Hematopoietic multipotent progenitor cell treated with erythropoietin and hydrocortisone succinate and interleukin-3 and kit ligand, for 17 days (in vitro differentiated cells): ENCODE measurements around the gene ABR.
"Not testable (repeated sequence)": the region's sequence is repeated elsewhere in the genome, so short reads cannot be mapped to it uniquely, and the experiment has no call there.

ENCODE experiments used
- DNase-seq: peaks from one replicate; pipeline ENCODE4 v3.0.0-alpha.2; 2015; ENCODE audit warnings: low spot score

The ABR gene

DNA sequence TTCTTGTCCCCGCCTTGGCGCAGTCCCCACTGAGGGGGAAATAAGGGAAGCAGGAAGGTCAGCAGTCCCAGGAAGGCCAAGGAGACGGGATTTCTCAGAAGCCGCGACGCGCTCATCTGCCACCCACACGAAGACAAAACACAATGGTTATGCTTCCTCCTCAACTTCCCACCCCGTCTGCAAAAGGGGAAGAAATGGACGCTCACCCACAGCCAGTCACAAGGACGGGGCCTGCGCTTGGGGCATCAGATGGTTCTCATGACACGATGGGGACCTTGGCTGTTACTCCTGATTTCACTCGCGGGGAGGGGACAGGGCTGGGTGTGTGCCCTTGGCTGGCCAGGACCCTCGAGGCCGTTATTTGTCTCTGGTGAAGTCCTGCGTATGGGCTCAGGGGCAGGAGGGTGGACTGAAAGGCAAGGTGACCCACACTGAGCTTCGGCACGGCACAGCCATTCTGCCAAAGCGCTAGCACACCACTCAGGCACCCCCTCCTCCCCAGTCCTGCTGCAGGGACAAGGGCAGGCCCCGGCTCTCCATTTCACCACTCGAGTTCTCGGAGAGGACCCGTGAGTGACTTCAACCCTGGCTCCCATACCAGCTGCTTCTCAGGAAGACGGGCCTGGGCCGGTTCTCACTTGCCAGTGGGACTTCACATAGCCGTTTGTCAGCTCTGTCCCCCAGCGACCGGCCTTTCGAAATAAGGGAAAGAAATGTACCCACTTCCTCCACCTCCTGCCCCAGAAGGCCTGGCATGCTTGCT, 84.5 kb downstream of the ABR start:
- DNase-seq = no peak

DNA sequence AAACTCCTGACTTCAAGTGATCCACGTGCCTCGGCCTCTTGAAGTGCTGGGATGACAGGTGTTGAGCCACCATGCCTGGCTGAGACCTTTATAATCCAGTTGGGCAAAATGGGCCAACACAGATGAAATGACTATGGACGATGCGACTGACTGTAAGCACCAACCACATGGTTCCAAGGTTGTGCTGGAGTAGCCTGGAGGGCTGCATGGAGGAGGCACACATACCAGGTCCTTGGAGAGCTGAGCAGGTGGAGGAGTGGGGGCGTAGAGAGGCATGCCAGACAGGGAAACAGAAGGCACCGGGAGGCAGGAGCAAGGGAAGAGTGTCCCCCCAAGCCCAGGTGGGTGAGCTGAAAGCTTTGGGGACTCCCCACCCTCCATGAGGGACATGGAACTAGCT, 85.2 kb downstream of the ABR start:
- no peak for DNase-seq

DNA sequence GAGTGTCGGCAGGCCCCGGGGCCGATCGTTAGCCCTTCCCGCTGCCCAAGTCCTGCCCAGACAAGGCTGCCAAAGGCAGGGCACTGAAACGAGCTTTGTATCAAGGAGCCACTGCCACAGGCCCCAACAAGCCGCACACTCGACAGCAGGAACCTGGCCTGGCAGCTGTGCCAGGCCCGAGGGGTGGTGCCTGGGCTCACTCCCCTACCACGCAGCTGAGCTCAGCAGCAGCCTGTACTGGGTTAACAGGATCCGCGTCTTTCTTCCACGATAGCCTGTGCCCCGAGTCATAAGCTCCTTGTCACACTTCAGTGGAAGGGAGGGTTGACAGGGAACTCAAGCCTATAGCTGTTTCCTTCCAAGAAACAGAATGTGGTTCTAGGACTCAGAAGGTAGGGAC, 87.9 kb downstream of the ABR start:
- no peak for DNase-seq

DNA sequence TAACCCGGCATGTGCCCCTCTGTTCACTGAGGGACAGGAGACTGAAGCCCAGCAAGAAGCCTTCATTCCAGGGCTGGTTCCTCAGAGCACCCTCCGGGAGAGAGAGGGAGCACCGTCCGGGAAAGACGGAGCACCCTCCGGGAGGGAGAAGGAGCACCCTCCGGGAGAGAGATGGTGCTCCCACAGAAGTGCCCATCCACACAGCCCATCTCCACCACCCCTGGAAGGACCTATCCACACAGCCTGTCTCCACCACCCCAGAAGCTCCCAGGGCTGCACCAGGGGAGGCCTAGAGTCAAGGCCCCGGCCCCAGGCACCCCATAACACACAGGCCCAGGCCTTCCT, 88.6 kb downstream of the ABR start:
- DNase-seq = no peak

DNA sequence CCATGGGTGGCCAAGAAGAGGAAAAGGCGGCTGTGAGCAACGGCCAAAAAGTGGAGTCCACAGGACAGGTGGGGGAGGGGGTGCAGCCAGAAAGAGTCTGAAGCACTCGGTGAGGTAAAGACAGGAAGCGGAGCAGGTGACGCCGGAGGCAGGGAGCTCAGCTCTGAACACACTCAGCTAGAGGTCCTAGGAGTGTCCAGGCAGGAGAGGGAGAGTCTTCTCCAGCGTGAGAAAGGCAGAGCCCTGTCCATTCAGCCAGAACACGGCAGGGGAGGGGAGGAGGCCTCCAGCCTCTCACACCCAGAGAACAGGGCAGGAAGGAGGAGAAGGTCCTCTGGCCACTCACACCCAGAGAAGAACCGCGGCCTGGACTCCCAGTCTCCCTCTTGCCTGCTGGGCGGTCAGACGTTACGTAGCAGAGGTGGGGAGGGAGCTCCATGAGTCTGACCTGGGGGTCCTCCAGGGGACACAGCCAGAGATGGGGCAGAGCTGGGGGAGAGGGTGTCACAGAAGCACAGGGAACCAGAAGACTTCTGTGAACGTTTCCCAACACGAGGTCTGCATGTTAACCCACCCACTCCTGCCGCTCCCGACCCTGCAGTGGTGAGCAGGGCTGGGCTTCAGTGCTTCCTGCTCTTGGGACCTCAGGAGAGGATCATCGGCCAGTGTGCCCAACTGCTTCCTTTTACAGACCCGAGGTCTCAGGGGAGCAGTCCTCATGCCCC, 89.2 kb downstream of the ABR start:
- no peak for DNase-seq

DNA sequence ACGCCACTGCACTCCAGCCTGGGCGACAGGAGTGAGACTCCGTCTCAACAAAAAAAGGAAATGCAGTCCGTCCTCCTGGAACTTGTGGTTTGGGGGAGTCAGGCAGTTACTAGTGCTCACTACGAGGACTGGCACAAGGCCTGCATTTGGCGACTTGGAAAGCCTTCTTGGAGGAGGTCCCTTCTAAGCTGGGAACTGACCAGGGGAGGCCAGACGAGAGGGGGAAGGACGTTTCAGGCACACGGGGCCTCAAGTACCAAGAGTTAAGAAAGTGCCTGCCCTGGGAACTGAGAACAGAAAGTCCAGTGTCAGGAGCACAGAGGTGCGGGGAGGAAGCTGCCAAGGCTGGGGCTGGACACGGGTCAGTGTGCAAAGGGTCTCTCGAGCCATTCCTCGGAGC, 89.9 kb downstream of the ABR start:
- DNase-seq = no peak

DNA sequence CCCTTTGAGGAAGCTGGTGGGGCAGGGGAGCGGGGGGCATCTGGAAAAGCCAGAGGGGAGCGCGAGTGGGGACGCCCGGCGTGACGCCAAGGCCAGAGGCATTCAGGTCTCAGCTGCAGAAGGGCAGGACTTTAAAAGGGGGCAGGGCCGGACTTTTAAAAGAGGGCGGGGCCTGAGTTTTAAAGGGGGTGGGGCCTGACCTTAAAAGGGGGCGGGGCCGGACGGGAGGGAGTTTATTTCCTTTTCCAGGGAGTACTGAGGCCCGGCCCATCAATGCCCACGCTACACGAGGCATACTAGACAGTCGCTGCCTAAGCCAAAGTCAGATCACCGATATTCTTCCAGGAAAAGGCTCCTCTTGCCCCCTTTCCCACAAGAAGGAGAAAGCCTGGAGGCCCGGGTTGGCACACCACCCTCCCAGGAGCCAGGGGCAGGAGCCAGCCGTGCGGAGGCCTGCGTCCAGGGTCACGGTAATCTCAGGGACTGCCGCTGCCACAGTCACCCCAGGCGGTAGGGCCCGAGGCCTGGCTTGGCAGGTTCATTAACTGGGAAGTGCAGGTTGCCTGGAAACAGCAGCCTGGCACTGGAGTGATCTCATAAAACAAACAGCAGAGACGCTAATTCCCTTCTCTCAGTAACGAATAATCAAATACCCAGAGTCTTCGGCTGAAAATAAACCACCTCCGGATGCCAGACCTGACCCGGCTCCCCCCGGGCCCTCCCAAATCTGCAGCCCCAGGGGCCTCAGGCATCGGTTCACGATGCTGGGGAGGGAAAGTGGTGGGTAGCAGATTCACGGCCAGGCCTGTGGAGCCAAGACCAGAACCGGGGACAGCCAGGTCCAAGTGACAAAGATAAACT, 92.2 kb downstream of the ABR start:
- no peak for DNase-seq

DNA sequence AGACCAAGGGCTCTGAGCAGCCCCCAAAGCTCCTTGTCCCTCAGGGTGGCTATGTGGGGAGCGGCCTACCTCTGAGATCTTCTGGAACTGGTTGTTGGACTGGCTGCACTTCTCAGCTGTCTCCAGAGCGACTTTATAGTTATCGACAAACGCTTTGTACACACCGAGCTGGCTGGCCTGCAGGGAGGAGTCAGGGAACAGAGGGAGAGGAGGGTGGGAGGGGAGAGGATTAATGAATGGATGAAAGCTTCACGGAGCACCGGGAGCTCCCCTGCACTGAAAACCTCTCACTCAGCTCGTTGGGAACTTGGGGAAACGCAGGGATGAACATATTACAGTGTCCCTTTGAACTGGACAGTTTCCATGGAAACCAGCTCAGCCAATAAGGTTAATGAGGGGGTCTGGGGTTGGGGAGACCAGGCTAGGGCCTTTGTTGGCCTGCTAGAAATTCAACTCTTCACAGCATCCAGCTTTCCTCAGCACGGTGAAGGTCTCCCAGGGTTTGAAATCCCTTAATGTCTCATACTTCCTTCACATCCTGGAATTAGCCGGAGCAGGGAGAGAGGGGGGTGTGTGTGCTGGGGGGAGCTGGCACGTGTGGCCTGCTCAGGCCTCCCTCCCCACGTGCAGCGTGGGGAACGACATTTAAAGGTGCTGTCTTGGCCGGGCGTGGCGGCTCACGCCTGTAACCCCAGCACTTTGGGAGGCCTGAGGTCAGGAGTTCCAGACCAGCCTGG, 96.2 kb downstream of the ABR start:
- no peak for DNase-seq

DNA sequence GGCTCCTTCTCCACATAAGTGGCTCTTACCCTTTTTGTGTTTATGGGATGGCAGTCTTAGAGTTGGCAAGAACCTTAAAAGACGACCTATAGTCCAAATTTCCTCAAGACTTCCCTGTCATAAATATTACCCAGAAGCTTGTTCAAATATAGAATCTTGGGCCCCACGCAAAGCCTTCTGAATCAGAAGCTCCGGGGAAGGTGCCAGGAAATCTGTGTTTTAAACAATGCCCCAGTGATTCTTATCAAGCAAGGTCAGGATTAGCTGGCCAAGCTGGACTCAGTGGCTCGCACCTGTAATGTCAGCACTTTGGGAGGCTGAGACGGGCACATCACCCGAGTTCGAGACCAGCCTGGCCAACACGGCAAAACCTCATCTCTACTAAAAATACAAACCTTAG, 97.2 kb downstream of the ABR start:
- no peak for DNase-seq

DNA sequence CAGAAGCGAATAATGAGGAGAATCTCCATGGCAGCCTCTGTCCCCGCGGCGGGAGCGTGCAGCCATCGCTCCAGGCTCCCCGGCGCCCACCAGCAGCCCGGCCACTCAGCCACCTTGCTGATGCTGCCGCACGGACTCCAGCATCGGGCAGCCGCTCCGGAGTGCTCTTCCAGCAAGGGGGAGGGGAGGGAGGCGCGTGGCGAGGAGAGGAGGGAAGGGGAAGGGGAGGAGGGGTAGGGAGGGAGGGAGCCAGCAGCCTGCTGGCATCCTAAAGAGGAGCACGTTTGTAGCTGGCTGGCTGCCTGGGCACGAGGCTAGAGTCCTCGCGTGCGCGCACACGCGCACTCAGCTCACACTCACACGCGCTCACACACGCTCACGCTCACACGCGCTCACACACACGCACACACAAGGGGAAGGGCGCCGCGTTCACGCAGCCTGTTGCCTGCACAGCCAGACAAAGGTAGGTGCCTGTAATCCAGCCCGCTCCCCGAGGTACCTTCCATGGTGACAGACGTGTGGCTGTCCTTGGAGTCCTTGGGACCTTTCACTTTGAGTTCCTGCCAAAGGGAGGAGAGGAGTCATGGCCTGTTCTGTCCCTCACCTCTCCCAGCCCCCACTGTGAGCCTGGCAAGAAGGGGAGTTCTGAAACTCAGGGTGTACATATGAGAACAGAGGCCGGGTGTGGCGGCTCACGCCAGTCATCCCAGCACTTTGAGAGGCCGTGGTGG, 100.8 kb downstream of the ABR start:
- no peak for DNase-seq

DNA sequence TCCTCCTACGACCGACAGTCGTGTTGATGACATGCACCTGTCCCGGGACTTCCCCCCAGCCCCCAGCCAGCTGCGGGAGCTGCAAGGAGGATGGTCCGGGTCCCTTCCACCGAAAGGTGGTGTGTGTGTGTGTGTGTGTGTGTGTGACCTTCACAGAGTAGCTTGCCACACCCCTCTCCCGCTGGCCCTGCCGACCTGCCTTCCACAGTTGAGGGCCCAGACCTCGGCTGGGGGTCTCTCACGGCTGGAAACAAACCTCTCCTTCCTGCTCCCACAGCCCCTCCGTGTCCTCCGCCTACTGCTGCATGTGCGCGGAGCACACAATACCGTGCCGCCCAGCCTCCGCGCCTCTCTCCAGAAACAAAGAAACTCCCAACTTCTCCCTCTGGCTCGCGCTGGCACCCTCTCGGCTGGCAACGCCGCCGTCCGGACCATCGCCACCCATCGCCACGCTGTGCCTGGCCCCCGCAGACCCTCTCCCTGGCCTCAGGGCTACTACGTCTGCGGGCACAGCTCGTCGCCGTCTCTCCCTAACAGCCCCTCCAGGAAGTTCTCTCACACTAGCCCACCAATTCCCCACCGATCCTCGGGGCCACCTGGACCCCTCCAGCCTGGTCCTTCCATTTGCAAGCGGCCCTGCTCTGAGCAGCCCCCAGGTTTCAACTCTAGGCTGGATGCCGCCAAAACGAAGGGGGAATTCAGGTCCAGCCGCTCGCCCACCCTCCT, 101.6 kb downstream of the ABR start:
- no peak for DNase-seq

DNA sequence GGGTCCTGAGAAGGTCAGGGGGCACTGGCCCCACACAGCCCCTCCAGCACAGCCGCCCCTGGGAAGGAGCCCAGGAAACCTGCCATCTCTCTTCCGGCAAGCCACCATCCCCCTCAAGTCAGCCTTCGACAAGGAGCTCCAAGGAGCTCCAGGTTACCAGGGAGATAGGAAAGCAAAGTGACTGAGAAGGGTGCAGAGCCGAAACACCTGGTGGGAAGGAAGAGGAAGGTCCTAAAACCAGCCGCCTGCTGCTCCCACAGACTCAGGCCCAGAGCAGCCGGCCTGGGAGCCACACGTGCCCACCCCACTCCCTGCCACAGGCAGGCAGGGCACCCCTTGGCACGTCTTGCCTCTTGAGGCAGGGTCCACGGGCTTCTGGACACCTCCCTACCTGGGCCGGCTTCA, 102.2 kb downstream of the ABR start:
- no peak for DNase-seq

DNA sequence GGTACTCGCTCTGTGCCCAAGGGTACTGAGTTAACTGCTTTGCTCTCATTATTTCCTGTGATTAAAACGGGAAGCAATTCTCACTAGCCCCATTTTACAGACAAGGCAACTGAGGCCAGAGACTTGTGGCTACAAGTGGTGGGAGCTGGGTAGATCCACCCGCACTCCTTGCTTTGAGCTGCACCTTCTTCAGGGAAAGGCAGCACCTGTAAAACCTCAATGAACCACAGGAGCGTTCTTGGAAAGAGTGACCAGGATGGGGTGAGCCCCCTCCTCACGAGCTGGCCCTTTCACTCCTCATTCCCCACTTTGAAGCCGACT, 102.8 kb downstream of the ABR start:
- no peak for DNase-seq

DNA sequence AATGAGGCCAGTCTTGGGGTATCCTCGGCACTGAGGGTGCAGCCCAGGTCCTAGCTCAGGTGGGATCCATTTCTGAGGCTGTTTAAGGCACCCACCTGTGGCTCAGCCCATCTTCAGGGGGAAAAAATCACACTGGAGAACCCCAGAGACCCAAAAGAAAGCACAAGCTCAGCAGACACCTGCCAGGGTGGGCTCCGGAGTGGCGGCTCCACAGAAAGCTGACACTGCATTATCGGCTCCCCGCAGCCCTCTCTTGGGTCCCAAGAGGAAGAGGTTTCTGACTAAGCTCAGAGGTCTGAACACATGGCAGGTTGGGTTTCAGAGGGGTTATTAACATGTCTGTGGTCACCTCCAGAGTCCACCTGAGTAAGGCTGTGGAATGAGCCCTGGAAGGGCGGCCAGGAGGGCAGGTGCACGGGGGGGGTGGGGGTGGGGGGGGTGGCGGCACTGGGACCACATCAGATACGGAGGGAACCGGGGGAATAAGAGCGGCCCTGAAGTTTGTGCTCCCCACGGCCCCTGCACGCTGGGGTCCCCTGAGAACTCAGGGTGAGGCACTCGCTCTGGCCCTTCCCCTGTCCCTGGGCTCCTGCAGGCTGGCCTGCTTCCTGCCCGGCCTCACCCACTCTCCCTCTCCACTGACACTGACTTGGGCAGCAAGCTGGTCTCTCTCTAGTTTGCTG, 103.3 kb downstream of the ABR start:
- DNase-seq = no peak

DNA sequence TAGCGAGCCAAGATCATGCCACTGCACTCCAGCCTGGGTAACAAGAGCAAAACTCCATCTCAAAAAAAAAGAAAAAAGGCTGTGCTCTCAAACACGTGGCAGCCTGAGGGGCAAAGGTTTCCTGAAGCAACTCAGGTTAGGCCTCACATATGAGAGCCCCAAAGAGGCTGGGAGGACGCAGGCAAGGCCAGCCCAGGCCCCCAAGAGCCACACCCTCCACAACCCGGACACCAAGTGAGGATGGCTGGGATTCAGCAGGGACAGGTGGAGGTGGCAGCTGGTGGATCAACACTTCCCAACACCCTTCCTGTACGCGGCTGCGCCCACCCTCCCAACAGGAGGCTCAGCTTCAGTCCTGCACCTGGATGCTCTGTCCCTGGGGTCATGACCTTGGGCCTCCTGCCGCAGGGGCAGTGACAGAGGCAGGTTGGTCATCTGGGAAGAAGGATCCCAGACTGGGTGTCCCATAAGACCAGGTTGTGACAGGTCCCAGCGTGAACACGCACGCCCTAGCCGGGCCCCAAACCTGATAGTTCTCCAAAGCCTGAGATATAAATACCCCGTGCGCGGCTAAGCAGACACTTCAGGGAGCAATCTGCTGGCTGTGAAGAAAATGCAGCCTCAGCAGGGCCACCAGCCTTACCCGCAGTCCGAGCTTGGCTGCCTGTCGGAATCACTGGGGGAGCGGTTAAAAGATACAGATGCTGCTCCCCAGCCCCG, 104.7 kb downstream of the ABR start:
- no peak for DNase-seq

DNA sequence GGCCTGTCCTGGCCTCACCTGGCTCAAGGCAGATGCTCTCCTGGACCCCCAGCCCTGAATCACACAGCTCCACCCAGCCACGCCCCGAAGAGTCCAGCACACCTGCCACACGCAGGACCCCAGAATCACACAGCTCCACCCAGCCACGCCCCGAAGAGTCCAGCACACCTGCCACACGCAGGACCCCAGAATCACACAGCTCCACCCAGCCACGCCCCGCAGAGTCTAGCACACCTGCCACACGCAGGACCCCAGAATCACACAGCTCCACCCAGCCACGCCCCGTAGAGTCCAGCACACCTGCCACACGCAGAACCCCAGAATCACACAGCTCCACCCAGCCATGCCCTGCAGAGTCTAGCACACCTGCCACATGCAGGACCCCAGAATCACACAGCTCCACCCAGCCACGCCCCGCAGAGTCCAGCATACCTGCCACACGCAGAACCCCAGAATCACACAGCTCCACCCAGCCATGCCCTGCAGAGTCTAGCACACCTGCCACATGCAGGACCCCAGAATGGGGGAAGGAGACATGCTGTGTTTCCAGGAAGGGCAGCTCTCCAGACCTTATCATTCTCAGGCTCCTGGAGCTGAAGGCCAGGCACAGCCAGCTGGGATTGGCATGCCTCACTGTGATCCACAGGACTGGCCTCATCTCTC, 105.7 kb downstream of the ABR start:
- DNase-seq = not testable (repeated sequence)

DNA sequence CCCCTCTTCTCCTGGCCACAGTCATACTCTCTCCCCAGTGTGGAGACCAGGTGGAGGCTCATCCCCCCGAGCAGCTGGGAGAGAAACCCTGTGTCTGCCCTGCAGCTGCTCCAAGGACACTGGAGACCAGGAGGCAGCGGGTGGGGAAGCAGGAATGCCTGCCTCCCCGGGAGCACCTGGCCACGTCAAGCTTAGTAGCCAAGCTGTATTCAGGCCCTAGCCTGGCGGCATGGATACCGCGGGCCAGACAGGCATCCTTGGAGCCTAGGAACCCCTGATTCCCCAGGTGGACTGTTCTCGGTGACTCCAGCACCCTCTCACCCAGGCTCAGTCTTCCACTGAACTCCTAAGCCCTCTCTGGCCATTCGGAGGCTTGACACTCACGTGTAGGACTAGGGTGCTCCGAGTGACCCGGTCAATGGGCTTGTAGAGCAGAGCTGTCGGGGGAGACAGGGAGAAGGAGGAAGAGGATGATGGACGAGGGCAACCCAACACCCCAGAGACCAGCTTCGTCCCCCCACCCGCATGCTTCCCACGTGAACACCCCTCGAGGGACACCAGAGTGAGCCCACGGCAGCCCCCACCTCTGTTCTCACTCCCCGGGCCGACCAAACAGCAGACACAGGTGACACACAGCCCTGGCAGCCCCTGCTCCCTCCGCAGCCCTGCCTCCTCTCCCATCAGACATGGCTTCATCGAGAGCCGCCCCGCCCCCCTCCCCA, 106.4 kb downstream of the ABR start:
- DNase-seq = no peak

DNA sequence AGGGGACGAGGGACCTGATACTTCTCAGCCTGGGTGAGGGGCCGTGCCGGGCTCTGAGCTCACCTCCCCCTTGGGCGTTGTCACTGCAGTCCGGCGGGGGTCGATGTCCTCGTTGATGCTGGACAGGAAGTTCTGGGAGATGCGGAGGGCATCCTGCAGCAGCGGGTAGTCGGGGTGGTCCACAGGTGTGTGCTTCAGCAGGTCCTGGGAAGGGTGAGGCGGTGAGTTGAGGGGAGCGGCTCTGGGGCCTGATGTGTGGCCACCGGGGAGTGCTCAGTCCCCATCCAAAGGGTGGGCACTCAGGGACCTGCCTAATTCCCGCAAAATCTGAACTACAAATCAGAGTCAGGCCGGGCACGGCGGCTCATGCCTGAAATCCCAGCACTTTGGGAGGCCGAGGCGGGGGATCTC, 107.2 kb downstream of the ABR start:
- no peak for DNase-seq
